Measurements from ENCODE around the gene DLST. TPM values are rescaled to one million over a fixed set of nuclear protein-coding genes. Genes with fewer than 3 reads are reported as not detected.
A peak's percentile ranks its signal among the peaks of the same experiment; 100 is the strongest.

The DLST gene
- total RNA-seq, 2 experiments from 2014 or later = 92.6 to 106 TPM

DNA sequence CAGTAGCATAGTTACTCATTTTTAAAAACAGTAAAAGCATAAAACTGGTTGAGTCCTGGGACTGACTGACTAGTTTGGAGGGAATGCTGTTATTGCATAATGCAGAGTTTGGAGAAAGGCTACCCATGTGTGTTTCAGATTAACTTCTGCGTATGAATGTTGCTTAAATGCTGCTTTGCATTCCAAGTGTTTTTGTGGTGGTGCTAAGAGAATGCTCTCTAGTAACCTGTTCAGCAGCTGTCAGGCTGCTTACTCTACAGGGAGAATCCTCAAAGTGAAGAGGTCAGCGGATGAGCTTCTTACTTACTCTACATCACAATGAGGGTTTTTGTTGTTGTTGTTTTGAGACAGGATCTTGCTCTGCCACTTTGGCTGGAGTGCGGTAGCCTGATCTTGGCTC is 4.3 kb downstream of the DLST start:
- H3K27me3 Mint-ChIP-seq = no peaks in the 10 kb centered on the region
- ChIA-PET POLR2A (no interaction called here), CTCF (interaction anchor here (0.8 to 5.5 kb wide), 3 partner anchors 9 to 26 kb away, joined by 3 to 29 read pairs (median 4); no protein-coding TSS in a partner anchor)
- H3K27ac Mint-ChIP-seq = peak overlapping the region; percentile 20
- peaks cover 58% of the 10 kb centered on the region for H3K36me3 Mint-ChIP-seq (ENCODE audit: low read depth)
- DNase-seq = no peak
- H3K9me3 Mint-ChIP-seq = no peaks in the 10 kb centered on the region
- H3K4me1 Mint-ChIP-seq = peaks cover 64% of the 10 kb centered on the region
- no peak overlapping the region for H3K4me3 Mint-ChIP-seq

DNA sequence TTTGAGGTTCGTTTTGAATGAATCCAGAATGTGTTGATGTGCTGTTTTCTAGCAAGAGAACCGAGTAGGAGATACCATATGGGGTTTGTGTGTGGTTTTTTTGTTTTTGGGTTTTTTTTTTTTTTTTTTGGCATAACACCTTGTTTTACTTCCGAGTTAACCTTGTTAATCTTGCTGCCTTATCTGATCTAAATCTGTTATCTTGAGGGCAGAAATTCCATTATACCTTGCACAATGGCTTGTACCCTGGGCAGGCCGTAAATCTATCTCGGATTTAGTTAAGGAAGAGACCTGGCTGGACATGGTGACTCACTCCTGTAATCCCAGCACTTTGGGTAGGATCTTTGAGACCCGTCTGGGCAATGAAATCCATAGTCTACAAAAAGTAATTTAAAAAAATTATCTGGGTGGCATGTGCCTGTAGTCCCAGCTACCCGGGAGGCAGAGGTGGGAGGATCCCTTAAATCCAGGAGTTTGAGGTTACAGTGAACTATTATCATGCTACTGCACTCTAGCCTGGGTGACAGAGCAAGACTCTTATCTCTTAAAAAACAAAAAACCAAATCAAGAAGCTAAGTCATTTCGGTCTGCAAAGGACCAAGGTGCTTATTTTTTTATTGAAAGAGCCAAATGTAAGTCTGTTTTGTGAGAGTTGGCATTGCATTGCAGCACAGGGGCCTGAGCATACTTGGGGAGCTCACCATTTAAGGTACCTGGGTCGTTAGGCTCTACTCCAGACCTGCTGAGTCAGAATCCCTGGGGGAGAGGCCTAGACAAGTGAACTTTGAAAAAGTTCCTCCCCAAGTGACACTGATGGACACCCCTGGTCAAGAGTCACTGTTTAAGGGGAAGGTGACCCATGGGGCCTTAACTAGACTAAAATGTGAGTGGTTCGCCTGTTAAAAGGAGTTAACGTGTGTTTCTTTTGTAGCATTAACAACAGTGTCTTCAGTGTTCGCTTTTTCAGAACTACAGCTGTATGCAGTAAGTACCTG is 6.7 kb downstream of the DLST start:
- DNase-seq = no peak
- Mint-ChIP-seq H3K27me3 (no peaks in the 10 kb centered on the region), H3K4me1 (peaks cover 53% of the 10 kb centered on the region)

DNA sequence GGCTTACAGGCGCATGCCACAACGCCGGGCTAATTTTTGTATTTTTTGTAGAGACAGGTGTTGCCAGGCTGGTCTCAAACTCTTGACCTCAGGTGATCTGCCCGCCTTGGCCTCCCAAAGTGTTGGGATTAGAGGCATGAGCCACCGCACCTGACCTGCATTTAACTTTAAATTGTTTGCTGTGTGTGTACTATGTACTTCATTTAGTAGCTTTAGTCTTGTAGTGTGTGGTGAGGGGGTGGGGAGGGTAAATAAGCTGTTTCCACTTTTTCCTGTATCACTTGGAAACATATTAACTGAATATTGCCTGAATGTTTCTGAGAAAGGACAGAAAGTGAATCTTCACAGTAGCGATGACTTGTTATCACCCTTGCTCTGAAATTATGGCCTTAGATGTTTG is 8.5 kb downstream of the DLST start:
- H3K4me1 Mint-ChIP-seq = peaks cover 36% of the 10 kb centered on the region
- POLR2A ChIA-PET = no interaction called here
- DNase-seq = no peak
- H3K4me3 Mint-ChIP-seq = no peak overlapping the region
- H3K27me3 Mint-ChIP-seq = no peaks in the 10 kb centered on the region
- no peak overlapping the region for H3K27ac Mint-ChIP-seq
- peaks cover 61% of the 10 kb centered on the region for H3K36me3 Mint-ChIP-seq (ENCODE audit: low read depth)
- no peaks in the 10 kb centered on the region for H3K9me3 Mint-ChIP-seq
- CTCF ChIA-PET = interaction anchor here (1.1 to 1.6 kb wide), 3 partner anchors 15 to 18 kb away, joined by 3 to 5 read pairs (median 4); no protein-coding TSS in a partner anchor

More for the DNA sequence above, 6.7 kb downstream of the DLST start:
- peak overlapping the region; percentile 60 for H3K27ac Mint-ChIP-seq
- peaks cover 67% of the 10 kb centered on the region for H3K36me3 Mint-ChIP-seq (ENCODE audit: low read depth)
- no peaks in the 10 kb centered on the region for H3K9me3 Mint-ChIP-seq
- ChIA-PET POLR2A (no interaction called here), CTCF (interaction anchor here (0.7 to 1.6 kb wide), 4 partner anchors 16 to 1663 kb away, joined by 3 to 4 read pairs (median 4); no protein-coding TSS in a partner anchor)
- no peak overlapping the region for H3K4me3 Mint-ChIP-seq

DNA sequence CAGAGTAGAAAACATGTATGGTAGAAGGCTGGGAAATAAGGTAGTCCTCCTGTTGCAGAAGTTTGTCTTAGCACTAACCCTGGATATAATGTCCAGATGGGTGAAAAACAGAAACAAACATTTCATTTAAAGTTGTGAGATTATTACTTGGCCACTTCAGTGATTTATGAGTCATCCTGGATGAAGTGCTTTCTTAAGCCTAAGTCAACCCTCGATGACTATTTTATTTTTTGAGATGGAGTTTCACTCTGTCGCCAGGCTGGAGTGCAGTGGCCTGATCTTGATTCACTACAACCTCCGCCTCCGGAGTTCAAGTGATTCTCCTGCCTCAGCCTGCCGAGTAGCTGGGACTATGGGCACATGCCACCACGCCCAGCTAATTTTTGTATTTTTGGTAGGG is 10.2 kb downstream of the DLST start:
- H3K9me3 Mint-ChIP-seq = no peaks in the 10 kb centered on the region
- H3K4me3 Mint-ChIP-seq = no peak overlapping the region
- no peak for DNase-seq
- no peaks in the 10 kb centered on the region for H3K27me3 Mint-ChIP-seq
- ChIA-PET POLR2A (no interaction called here), CTCF (interaction anchor here (1.0 to 3.3 kb wide), 3 partner anchors 9 to 20 kb away, joined by 3 to 19 read pairs (median 3); partner anchors contain the start of gene DLST)
- peaks cover 60% of the 10 kb centered on the region for H3K36me3 Mint-ChIP-seq (ENCODE audit: low read depth)
- peaks cover 21% of the 10 kb centered on the region for H3K4me1 Mint-ChIP-seq
- no peak overlapping the region for H3K27ac Mint-ChIP-seq

DNA sequence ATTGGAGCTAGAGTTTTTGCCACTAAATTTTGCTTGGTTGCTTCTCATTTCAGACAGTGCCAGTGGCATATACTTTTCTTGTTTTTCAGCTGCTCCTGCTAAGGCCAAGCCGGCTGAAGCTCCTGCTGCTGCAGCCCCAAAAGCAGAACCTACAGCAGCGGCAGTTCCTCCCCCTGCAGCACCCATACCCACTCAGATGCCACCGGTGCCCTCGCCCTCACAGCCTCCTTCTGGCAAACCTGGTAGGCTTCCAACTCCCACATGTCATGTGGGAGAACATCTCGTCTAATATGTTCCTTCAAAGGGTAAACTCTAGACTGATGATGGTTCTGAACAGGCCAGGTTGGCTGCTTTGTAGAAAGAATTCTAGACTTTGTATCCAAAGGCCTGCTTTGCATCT is 11.0 kb downstream of the DLST start:
- H3K27me3 Mint-ChIP-seq = no peaks in the 10 kb centered on the region
- DNase-seq = no peak
- ChIA-PET CTCF (interaction anchor here (1.0 to 3.4 kb wide), 6 partner anchors 10 to 32 kb away, joined by 3 to 29 read pairs (median 4); partner anchors contain the start of gene DLST), POLR2A (no interaction called here)
- H3K27ac Mint-ChIP-seq = no peak overlapping the region
- peaks cover 19% of the 10 kb centered on the region for H3K4me1 Mint-ChIP-seq
- no peak overlapping the region for H3K4me3 Mint-ChIP-seq
- peaks cover 68% of the 10 kb centered on the region for H3K36me3 Mint-ChIP-seq (ENCODE audit: low read depth)
- no peaks in the 10 kb centered on the region for H3K9me3 Mint-ChIP-seq

DNA sequence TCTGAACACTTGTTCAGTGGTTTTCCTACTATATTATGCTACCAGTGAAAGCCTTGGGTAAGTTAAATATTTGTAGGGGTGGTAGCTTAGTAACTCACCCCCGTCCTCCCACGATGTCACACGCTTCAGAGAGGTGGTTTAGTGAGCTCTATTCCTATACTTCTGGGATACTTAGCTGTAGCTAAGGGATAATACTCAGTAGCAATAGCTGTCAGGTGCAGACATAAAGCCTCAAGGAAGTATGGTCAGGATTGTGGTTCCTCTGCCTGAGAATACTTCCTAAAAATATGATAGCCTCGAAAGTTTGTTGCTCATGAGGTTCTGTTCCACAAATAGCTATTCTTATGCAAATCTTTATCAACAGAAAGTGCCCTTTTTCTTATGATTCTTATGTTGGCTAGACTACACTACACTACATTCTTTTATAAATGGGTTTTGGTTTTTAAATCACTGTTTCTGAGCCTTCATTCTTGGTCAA is 11.9 kb downstream of the DLST start:
- H3K4me3 Mint-ChIP-seq = no peak overlapping the region
- DNase-seq = no peak
- no peaks in the 10 kb centered on the region for H3K27me3 Mint-ChIP-seq
- ChIA-PET POLR2A (no interaction called here), CTCF (interaction anchor here (1.0 to 3.4 kb wide), 6 partner anchors 11 to 239 kb away, joined by 3 to 29 read pairs (median 4); partner anchors contain the start of gene DLST)
- H3K27ac Mint-ChIP-seq = peak overlapping the region; percentile 28
- peaks cover 73% of the 10 kb centered on the region for H3K36me3 Mint-ChIP-seq (ENCODE audit: low read depth)
- no peaks in the 10 kb centered on the region for H3K9me3 Mint-ChIP-seq
- H3K4me1 Mint-ChIP-seq = peaks cover 9% of the 10 kb centered on the region

GRCh38 chr14:74896400-74896799 is 14.7 kb downstream of the DLST start:
- CTCF ChIA-PET = interaction anchor here (0.8 to 1.5 kb wide), 5 partner anchors 9 to 192 kb away, joined by 3 to 4 read pairs (median 3); partner anchors contain the start of gene DLST
- no peaks in the 10 kb centered on the region for H3K9me3 Mint-ChIP-seq
- POLR2A ChIA-PET = no interaction called here
- no peak overlapping the region for H3K27ac Mint-ChIP-seq
- no peak overlapping the region for H3K4me3 Mint-ChIP-seq
- H3K27me3 Mint-ChIP-seq = no peaks in the 10 kb centered on the region
- peaks cover 1% of the 10 kb centered on the region for H3K4me1 Mint-ChIP-seq
- H3K36me3 Mint-ChIP-seq (ENCODE audit: low read depth) = peaks cover 83% of the 10 kb centered on the region
- DNase-seq = no peak

GRCh38 chr14:74897642-74898041 is 15.9 kb downstream of the DLST start:
- no peaks in the 10 kb centered on the region for H3K9me3 Mint-ChIP-seq
- no peak overlapping the region for H3K27ac Mint-ChIP-seq
- H3K4me3 Mint-ChIP-seq = no peak overlapping the region
- no peak for DNase-seq
- H3K36me3 Mint-ChIP-seq (ENCODE audit: low read depth) = peaks cover 82% of the 10 kb centered on the region
- no peaks in the 10 kb centered on the region for H3K27me3 Mint-ChIP-seq
- ChIA-PET POLR2A (interaction anchor here (1.2 kb wide), 1 partner anchor 17 kb away, joined by 3 read pairs; no protein-coding TSS in a partner anchor), CTCF (interaction anchor here (0.7 to 4.7 kb wide), 4 partner anchors 16 to 200 kb away, joined by 3 to 16 read pairs (median 3); no protein-coding TSS in a partner anchor)
- H3K4me1 Mint-ChIP-seq = no peaks in the 10 kb centered on the region

GRCh38 chr14:74898083-74898482 is 16.4 kb downstream of the DLST start:
- DNase-seq = no peak
- no peaks in the 10 kb centered on the region for H3K4me1 Mint-ChIP-seq
- no peak overlapping the region for H3K4me3 Mint-ChIP-seq
- CTCF ChIA-PET = interaction anchor here (0.7 to 4.7 kb wide), 4 partner anchors 17 to 200 kb away, joined by 3 to 16 read pairs (median 3); no protein-coding TSS in a partner anchor
- no peak overlapping the region for H3K27ac Mint-ChIP-seq
- H3K9me3 Mint-ChIP-seq = no peaks in the 10 kb centered on the region
- H3K36me3 Mint-ChIP-seq (ENCODE audit: low read depth) = peaks cover 82% of the 10 kb centered on the region
- H3K27me3 Mint-ChIP-seq = no peaks in the 10 kb centered on the region
- POLR2A ChIA-PET = interaction anchor here (1.2 kb wide), 1 partner anchor 17 kb away, joined by 3 read pairs; no protein-coding TSS in a partner anchor

- peaks cover 81% of the 10 kb centered on the region for H3K36me3 Mint-ChIP-seq (ENCODE audit: low read depth)
- no peaks in the 10 kb centered on the region for H3K27me3 Mint-ChIP-seq
- ChIA-PET CTCF (interaction anchor here (1.5 to 4.7 kb wide), 2 partner anchors 24 to 38 kb away, joined by 3 to 16 read pairs; partner anchors contain the start of gene RPS6KL1), POLR2A (no interaction called here)
- no peak overlapping the region for H3K27ac Mint-ChIP-seq
- no peaks in the 10 kb centered on the region for H3K4me1 Mint-ChIP-seq
- no peak for DNase-seq
- H3K9me3 Mint-ChIP-seq = no peaks in the 10 kb centered on the region
- H3K4me3 Mint-ChIP-seq = no peak overlapping the region
Measured at GRCh38 chr14:74898694-74899093, 17.0 kb downstream of the DLST start.

DNA sequence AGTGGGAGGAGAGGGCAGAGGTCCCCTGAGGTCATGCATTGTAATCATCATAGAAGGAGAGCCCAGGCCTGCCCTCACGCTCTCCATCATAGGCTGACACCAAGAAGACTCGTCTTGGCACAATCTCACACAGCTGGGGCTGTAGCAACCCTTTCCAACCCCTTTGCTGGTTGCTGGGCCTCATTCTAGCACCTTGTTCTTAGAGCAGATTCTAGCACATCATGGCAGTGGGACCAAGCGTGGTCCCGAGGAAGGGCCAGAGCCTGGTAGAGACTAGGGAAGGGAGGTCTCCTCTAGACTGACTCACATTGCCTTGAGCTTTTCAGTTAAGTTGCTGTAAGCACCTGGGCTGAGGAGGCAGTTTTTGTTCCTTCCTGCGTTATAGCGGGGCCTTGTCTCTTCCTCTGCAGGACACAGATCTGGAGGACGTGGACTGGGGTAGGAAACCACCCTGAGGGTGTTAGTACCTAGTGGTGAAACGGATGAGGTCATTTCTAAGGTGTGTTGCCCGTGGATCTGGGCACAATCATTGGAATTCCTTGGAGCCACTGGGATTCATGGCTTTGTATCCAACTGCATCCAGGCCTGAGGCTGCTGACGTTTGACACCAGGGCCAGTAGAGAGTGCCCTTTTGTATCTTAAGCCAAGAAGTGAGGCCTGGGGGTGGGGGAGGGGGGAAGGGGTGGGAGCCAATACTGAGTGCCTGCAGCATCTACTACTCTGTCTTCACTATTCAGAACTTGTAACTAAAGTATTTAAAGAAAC is 21.4 kb downstream of the DLST start:
- H3K27me3 Mint-ChIP-seq = no peaks in the 10 kb centered on the region
- H3K36me3 Mint-ChIP-seq (ENCODE audit: low read depth) = peaks cover 60% of the 10 kb centered on the region
- no peaks in the 10 kb centered on the region for H3K9me3 Mint-ChIP-seq
- H3K4me3 Mint-ChIP-seq = no peak overlapping the region
- ChIA-PET CTCF (interaction anchor here (1.1 kb wide), 1 partner anchor 10 kb away, joined by 3 read pairs; no protein-coding TSS in a partner anchor), POLR2A (no interaction called here)
- no peak overlapping the region for H3K27ac Mint-ChIP-seq
- no peak for DNase-seq
- peaks cover 9% of the 10 kb centered on the region for H3K4me1 Mint-ChIP-seq
